GM19324 (cell line): ENCODE measurements around the gene GNPTG.

Experiments used
- ATAC-seq: cut with Tn5 transposase; IDR thresholded peaks from one replicate; pipeline ENCODE4 v1.9.1; 2021; ENCODE audit warnings: mild to moderate bottlenecking, moderate library complexity; ENCODE audit not compliant: unreplicated experiment, low FRiP score

GNPTG gene

DNA sequence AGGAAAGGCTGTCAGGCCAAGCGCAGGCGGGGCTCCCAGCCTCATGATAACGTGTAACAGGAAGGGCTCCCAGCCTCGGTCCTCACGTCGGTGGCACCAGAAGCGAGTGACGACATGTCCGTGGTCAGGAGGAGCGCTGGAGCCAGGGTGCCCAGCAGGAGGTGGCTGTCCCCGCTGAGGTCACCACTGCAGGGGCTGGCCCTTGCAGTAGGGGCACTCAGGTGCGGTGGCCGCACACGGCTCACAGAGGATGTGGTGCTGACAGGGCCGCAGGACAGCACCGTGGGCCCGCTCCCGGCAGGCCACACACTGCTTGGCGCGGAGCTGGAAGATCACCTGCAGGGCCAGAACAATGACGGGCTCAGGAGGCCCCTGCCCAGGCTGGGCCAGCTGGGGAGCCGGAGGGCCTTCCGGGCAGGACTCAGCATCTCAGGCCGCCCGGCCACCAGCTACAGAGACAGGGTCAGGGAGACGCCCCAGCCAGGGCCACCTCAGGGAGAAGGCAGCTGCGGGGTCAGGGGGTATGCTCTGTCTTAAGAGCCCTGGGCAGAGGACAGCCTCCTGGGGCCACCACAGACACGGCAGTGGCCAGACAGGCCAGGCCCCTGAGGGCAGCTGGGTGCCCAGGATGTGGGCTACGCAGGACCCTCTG, 14.5 kb downstream of the GNPTG start:
- ATAC-seq: no peak

DNA sequence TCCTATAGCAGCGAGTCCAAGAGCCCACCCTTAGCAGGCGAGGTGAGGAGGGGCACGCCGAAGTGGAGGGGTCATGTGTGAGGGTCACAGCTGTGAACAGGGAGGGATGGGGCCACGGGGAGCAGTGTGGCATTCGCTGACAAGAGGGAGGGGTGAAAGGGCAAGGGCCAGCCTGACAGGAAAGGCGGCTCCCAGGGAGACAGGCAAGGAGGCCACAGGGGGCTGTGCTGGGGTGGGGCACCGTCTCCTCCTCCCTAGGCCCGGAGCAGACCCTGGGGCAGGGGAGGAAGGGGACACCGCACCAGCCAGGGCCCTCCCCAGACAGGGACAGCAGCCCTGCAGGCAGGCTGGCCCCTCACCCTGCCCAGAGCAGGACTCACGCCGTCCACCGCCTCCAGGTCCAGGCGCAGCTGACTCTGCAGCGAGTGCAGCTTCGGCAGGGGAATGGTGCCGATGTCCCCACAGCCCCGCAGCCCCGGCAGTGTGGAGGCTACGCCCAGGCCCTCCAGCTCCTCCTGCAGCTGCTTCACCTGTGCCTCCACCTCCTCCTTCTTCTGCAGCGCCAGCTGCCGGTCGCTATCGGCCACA, 15.1 kb downstream of the GNPTG start:
- no peak for ATAC-seq

DNA sequence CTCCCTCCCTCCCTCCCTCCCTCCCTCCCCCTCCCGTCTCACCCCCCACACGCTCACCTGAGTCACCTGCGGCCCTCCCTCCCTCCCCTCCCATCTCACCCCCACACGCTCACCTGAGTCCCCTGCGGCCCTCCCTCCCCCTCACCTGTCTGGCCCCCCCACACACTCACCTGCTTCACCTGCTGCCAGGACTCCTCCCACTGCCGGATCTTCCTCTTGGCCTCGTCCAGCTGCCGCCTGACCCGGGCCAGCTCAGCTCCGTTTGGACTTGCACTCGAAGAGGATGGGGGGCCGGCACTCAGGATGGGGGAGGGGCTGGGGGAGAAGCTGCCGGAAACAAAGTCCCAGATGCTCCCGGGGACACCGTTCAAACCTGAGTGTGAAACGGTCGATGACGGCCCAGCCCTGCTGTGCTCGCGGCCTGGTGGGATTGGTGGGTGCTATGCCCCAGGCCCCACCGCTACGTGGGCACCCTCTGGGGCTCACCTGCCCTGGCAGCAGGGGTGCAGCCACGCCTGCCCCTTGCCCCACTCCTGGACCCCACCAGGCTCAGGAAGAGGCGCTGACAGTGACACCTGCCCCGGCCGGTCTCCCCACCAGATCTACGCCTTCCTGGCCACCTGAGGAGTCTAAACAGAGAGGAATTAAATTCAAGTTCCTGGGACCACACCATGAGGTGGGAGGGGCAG, 15.9 kb downstream of the GNPTG start:
- ATAC-seq: no peak

- ATAC-seq: no peak
Measured at GRCh38 chr16:1371054-1371978, 19.6 kb downstream of the GNPTG start.

DNA sequence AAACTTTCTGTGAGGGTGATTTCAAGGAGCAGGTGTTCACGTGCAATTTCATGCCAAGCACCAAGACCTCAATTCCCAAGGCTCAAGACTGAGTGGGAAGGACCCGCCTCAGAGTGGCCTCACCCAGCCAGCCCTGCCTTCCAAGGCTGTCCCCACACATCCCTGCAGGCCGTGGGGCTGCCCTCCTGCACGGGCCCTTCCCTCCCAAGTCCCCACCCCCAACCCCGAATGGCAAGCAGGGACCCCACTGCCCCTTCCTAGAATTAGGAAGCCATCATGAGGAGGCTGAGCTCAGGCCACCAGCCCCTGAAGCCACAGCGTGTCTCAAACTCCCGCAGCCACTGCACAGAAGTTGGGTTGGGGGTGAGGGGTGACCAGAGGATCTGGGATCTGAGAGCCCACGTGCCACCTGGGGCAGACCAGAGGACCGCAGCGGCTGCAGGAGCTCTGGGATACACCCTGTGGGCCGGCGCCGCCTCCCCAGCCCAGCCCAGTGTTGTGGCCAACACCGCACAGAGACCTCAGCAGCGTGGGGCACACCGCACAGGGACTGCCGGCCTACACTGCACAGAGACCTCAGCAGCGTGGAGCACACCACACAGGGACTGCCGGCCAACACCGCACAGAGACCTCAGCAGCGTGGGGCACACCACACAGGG, 20.7 kb downstream of the GNPTG start:
- no peak for ATAC-seq

DNA sequence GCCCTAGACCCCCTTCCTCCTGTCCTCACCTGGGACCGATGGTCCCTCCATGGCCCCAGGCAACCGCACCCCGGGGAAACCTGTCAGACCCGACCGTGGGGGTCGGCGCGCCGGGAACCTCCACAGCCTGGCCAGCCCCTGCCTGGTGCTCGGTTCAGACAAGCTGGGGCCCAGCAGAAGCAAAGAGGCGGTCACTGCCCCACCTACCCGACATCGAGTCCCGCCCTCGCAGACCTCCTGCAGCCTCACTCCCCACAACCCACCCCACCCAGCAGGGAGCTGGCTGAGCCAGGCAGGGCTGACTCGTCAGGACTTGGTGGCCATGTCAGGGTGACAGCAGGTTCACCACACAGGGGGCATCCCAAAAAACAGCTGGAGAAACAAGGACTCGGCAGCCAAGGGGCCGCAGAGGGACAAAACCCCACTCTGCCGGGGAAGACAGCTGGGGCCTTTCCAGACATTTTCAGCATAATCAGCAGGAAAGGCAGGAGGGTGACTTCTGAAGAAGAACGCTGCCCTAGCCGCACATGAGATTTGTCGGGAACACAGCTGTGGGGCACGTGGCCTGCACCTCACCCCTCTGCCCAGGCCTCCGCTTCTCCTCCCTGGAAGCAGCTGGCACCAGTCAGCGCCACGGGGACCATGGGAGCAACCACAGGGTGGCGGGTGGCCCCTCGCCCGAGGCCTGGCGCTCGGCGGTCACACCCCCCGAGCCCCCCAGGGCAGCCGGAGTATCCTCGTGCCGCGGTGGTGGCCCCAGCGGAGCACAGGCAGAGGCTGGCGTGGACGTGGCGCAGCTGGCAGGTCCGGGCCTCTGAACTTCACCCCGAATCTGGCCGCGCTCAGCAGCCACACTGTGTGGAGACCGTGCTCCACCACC, 22.9 kb downstream of the GNPTG start:
- ATAC-seq: no peak

DNA sequence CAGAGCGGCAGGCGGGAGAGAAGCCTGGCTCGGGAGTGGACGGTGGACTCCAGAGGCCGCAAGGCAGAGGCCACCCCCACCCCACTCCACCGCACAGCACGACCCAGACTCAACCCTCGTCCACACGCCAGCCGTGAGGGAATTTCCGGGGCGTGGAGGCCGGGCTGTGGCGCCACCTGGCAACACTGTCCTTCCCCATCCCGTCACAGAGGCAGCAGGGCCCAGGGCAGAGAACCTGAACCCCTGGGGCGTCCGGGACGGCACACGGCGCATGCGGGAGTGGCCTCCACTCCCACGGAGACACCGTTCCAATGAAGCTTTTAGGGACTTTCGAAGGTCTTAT, 23.5 kb downstream of the GNPTG start:
- no peak for ATAC-seq

GRCh38 chr16:1375741-1376410, 24.1 kb downstream of the GNPTG start:
- no peak for ATAC-seq

DNA sequence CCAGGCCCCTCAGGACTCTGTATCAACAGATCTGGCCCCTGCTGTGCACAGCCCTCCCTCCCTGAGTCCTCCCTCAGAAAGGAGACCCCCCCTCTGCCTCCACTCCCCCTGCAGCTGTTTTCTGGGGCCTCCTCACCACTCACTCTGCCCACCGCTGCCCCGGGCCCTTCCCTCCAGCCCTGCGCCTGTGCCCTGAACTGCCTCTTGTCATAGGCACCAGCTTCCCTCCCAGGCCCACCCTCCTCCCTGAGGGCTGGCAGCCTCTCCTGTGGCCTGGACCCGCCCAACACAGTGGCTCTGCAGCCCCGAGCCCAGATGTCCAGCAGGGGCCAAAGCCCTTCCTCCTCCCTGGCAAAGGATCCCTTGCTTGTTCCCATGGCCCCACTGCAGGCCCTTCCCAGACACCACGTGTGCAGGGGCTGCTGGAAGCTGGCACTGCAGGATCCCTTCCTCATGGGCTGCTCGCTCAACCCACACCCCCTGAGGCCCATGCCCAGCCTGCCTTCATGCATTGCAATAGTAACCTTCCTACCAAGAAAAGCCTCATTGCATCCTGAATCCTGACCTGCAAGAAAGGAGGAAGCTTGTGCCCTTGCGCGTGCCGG, 25.8 kb downstream of the GNPTG start:
- no peak for ATAC-seq

GRCh38 chr16:1378087-1378803, 26.5 kb downstream of the GNPTG start:
- ATAC-seq: no peak

- ATAC-seq: no peak
Measured at GRCh38 chr16:1378804-1379303, 27.1 kb downstream of the GNPTG start.

DNA sequence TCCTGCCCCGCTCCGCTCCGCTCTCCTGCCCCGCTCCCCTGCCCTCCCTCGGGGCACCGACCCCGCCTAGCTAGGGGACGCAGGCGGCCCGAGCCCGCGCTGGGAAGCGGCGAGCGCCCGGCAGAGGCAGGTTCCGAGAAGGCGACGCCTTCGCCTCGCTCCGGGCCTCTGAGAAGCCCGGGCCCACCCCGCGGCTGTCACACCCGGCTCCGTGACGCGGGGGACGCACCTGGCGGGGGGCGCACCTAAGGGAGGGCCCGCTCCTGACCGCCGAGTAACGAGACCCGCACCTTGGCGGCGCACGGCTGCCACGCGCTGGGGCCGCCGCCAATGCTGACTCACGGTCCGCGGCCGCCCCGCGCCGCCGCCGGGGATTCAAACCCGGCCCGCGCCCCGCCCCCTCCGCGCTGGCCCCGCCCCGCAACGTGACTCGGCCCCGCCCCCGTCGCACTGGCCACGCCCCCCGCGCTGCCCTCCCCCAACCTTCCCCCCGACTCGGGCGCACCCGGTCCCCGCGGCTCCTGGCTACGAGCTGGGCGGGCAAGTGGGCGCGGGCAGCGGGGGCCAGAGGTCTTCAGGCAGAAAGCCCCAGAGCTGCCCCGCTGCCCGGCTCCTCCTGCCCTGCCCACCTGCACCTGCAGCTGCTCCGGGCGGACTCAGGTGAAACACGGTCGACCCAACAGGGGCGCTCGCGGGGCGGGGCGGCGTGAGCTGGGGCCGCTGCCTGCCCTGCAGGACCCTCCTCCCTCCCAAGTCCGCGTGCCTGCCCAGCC, 27.8 kb downstream of the GNPTG start:
- no peak for ATAC-seq

DNA sequence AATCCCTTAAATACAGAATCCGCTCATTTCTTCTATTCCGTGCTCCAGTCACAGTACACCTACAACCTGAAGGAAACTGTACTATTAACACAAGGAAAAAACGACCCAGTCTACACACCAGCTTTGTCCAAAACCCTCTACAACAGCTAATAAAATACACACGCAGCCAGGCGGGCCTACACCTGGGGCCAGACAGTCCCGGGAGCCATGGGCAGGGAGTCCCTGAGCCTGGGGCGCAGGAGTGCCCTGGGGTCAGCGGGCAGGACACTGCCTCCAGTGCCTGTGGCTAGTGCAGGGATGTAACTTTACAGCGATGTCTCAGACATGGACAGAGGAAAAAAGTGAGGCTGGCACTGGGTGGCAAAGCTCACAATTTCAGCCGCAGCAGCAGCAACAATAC, 28.5 kb downstream of the GNPTG start:
- ATAC-seq: no peak

DNA sequence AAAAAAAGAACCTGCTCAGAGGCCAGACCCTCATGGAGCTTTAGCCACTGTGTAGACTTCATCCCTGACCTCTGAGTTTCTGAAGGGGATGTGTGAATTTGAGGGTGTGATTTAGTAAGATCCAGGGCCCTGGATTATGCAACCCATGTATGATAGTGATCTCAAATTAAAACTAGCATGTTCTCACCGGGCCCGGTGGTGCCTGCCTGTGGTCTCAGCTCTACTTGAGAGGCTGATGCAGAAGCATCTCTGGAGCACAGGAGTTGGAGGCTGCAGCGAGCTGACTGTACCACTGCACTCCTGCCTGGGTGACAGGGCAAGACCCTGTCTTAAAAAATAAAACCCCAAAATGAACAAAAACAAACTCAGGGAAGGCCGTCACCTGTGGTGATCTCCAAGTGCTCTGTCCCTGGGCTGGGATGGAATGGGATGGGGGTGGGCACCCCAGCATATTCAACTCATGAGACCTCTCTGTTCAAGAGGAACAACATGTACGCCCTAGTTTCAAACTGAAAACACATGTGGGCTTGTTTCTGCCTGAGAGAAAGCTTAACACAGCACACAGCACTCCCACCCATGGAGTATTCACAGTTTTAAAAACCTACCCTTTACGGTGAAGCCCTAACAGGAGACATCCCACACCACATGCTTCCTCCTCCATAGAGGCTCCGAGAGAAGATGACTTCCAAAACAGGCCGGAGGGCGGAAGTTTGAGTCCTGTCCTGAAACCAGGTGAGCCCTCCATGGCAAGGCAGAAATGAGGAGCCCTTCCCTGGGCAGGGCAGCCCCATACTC, 30.1 kb downstream of the GNPTG start:
- no peak for ATAC-seq

DNA sequence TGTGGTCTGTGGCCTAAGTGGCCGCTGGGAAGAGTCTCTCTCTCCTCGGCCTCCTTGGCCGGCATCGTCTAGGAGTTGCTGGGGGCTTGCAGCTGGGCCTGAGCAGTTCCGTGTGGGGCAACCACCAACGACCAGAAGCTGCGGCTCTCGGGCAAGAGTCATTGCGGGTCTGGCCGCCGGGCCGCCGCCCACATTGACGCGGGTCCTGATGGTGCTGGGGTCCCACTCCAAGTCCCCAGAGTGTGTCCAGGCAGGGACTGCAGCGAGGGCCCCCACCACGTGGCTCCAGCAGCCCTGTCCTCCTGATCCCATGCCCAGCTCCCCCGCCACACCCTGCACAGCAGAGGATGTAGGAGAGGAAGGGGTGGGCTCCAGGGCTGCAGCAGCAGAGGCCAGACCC, 31.8 kb downstream of the GNPTG start:
- ATAC-seq: no peak

DNA sequence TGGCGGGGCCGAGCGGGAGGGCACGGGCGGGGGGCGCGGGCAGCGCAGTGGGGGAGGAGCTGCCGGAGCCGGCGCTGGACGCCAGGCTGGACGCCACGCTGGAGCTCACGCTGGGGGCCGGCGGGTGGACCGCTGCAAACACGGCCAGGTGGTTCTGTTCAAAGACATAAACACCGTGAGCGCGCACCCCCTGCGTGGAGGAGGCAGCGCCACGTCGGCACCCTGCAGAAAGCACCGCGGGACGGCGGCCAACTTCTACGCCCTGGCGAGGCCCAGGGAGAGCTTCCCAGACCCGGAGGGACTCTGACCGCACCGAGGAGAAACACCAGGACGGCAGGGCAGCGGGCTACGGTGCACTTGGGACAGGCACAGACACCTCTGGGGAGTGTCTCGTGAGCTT, 33.5 kb downstream of the GNPTG start:
- ATAC-seq: no peak
